H9 (cell line): Measurements from ENCODE around the gene TNNT2. TPM values are rescaled to one million over a fixed set of nuclear protein-coding genes. Genes with fewer than 3 reads are reported as not detected.

Experiments
- DNase-seq: peaks from one replicate; pipeline ENCODE4 v3.0.0-alpha.2; 2017
- H2AFZ ChIP-seq: one replicate; pipeline ENCODE4 v1.6.1; 2013; ENCODE audit warnings: mild to moderate bottlenecking, low read length, control low read depth, moderate library complexity
- H2AK5ac ChIP-seq: 2 replicates; pipeline ENCODE4 v1.6.1; 2013; ENCODE audit warnings: low read length, control low read depth, mixed read lengths; ENCODE audit not compliant: insufficient read length
- H2BK120ac ChIP-seq: one replicate; pipeline ENCODE4 v1.6.1; 2013; ENCODE audit warnings: low read depth, mild to moderate bottlenecking, low read length, control low read depth, inconsistent platforms; ENCODE audit not compliant: poor library complexity, severe bottlenecking
- H2BK12ac ChIP-seq: 2 replicates; pipeline ENCODE4 v1.6.1; 2013; ENCODE audit warnings: low read length, control low read depth, mixed read lengths, low read depth; ENCODE audit not compliant: insufficient read length
- H2BK15ac ChIP-seq: 2 replicates; pipeline ENCODE4 v1.6.1; 2013; ENCODE audit warnings: low read depth, low read length, control low read depth
- H2BK20ac ChIP-seq: one replicate; pipeline ENCODE4 v1.6.1; 2013; ENCODE audit warnings: low read depth, mild to moderate bottlenecking, low read length, control low read depth, inconsistent platforms; ENCODE audit not compliant: poor library complexity, severe bottlenecking
- H2BK5ac ChIP-seq: 2 replicates; pipeline ENCODE4 v1.6.1; 2013; ENCODE audit warnings: low read length, control low read depth, mixed read lengths; ENCODE audit not compliant: insufficient read length
- H3K14ac ChIP-seq: 2 replicates; pipeline ENCODE4 v1.6.1; 2013; ENCODE audit warnings: low read length, control low read depth; ENCODE audit not compliant: insufficient read depth
- H3K18ac ChIP-seq: 2 replicates; pipeline ENCODE4 v1.6.1; 2013; ENCODE audit warnings: low read depth, mild to moderate bottlenecking, mixed read lengths, low read length, control low read depth; ENCODE audit not compliant: insufficient read length
- H3K23ac ChIP-seq: 2 replicates; pipeline ENCODE4 v1.6.1; 2013; ENCODE audit warnings: low read length, control low read depth, mixed read lengths, low read depth; ENCODE audit not compliant: insufficient read length
- H3K23me2 ChIP-seq: 2 replicates; pipeline ENCODE4 v1.6.1; 2013; ENCODE audit warnings: low read depth, mild to moderate bottlenecking, mixed read lengths, low read length, control low read depth; ENCODE audit not compliant: insufficient read length, poor library complexity, severe bottlenecking
- H3K27ac ChIP-seq: 2 replicates; pipeline ENCODE4 v1.5.1; 2013; ENCODE audit warnings: low read length, control low read depth, mixed read lengths, low read depth; ENCODE audit not compliant: insufficient read length
- H3K27me3 ChIP-seq: 2 replicates; pipeline ENCODE4 v1.6.1; 2013; ENCODE audit warnings: low read length, control low read depth, inconsistent platforms; ENCODE audit not compliant: insufficient read depth
- H3K4ac ChIP-seq: 2 replicates; pipeline ENCODE4 v1.6.1; 2013; ENCODE audit warnings: low read depth, mild to moderate bottlenecking, control low read depth, inconsistent platforms, low read length, moderate library complexity
- H3K4me1 ChIP-seq: 2 replicates; pipeline ENCODE4 v1.6.1; 2013; ENCODE audit warnings: low read length, control low read depth, inconsistent platforms; ENCODE audit not compliant: insufficient read depth
- H3K4me2 ChIP-seq: 2 replicates; pipeline ENCODE4 v1.6.1; 2013; ENCODE audit warnings: low read length, control low read depth, mixed read lengths; ENCODE audit not compliant: insufficient read length, insufficient read depth
- H3K56ac ChIP-seq: 2 replicates; pipeline ENCODE4 v1.6.1; 2013; ENCODE audit warnings: low read depth, mild to moderate bottlenecking, mixed read lengths, low read length, control low read depth; ENCODE audit not compliant: insufficient read length
- H3K79me1 ChIP-seq: 2 replicates; pipeline ENCODE4 v1.6.1; 2013; ENCODE audit warnings: low read depth, mild to moderate bottlenecking, moderate library complexity, low read length, control low read depth, inconsistent platforms; ENCODE audit not compliant: insufficient read depth, poor library complexity, severe bottlenecking
- H3K79me2 ChIP-seq: 2 replicates; pipeline ENCODE4 v1.6.1; 2013; ENCODE audit warnings: low read length, control low read depth, inconsistent platforms; ENCODE audit not compliant: insufficient read depth
- H3K9ac ChIP-seq: 2 replicates; pipeline ENCODE4 v1.6.1; 2013; ENCODE audit warnings: low read length, control low read depth, mixed read lengths; ENCODE audit not compliant: insufficient read length; ENCODE audit errors: extremely low read depth
- H3K9me3 ChIP-seq: one replicate; pipeline ENCODE4 v1.6.1; 2013; ENCODE audit warnings: low read depth, low read length, inconsistent platforms; ENCODE audit not compliant: control insufficient read depth
- H3T11ph ChIP-seq: one replicate; pipeline ENCODE4 v1.6.1; 2013; ENCODE audit warnings: mild to moderate bottlenecking, low read length, control low read depth, inconsistent platforms
- H4K20me1 ChIP-seq: one replicate; pipeline ENCODE4 v1.6.1; 2013; ENCODE audit not compliant: control insufficient read depth, insufficient read length, insufficient read depth
- H4K5ac ChIP-seq: 2 replicates; pipeline ENCODE4 v1.6.1; 2013; ENCODE audit warnings: low read depth, mild to moderate bottlenecking, mixed read lengths, low read length, control low read depth; ENCODE audit not compliant: insufficient read length
- H4K8ac ChIP-seq: replicated peaks from 2 replicates; pipeline ENCODE4 v1.6.1; 2013; ENCODE audit warnings: low read length, control low read depth, mixed read lengths, low read depth; ENCODE audit not compliant: insufficient read length
- H4K91ac ChIP-seq: 2 replicates; pipeline ENCODE4 v1.6.1; 2013; ENCODE audit warnings: low read depth, mild to moderate bottlenecking, moderate library complexity, mixed read lengths, low read length, control low read depth; ENCODE audit not compliant: insufficient read length
- H3K27ac Mint-ChIP-seq, 3 experiments: 2 replicates in 2 of 3; 3 replicates in 1 of 3; pipeline ENCODE4 v1.8.0; 2020 to 2021; ENCODE audit warnings: mixed read lengths in 3 of 3, mild to moderate bottlenecking in 1 of 3, moderate library complexity in 1 of 3
- H3K27me3 Mint-ChIP-seq: 2 replicates; pipeline ENCODE4 v1.8.0; 2021; ENCODE audit warnings: low read depth, mild to moderate bottlenecking, moderate library complexity, mixed read lengths
- H3K36me3 Mint-ChIP-seq, 3 experiments: 2 replicates in 2 of 3; 3 replicates in 1 of 3; pipeline ENCODE4 v1.8.0; 2020 to 2021; ENCODE audit warnings: low read depth in 3 of 3, mixed read lengths in 3 of 3; ENCODE audit not compliant: insufficient read depth in 1 of 3
- H3K4me1 Mint-ChIP-seq, 2 experiments: 2 replicates each; pipeline ENCODE4 v1.8.0; 2020; ENCODE audit warnings: mixed read lengths in 2 of 2
- H3K4me3 Mint-ChIP-seq, 2 experiments: 2 replicates in 1 of 2; 3 replicates in 1 of 2; pipeline ENCODE4 v1.8.0; 2020 to 2021; ENCODE audit warnings: mild to moderate bottlenecking in 2 of 2, mixed read lengths in 2 of 2, moderate library complexity in 1 of 2
- H3K9me3 Mint-ChIP-seq, 2 experiments: 2 replicates in 1 of 2; 3 replicates in 1 of 2; pipeline ENCODE4 v1.8.0; 2020; ENCODE audit warnings: mild to moderate bottlenecking in 2 of 2, mixed read lengths in 2 of 2, moderate library complexity in 1 of 2
- WGBS: extraction: QIAGEN DNeasy Blood & Tissue Kit; methylation state at CpG from one replicate; pipeline ENCODE4 v1.1.7; 2013; ENCODE audit warnings: missing lambda C conversion rate, low lambda C conversion rate, mixed read lengths; ENCODE audit not compliant: insufficient read length; ENCODE audit errors: extremely low coverage; 5-methylcytosine and 5-hydroxymethylcytosine counted together
- total RNA-seq: library from RNA; stranded (reverse); gene quantifications from 2 replicates; pipeline ENCODE4 v1.2.1, GENCODE V29; 2021
- TF ChIP-seq, protein P1 (sequence below): fragments of 200-600 bp; sonication (generic); conservative IDR thresholded peaks from 3 replicates; pipeline ENCODE4 v1.8.0; 2021; ENCODE audit warnings: antibody characterized with exemption, mild to moderate bottlenecking

The TNNT2 gene
- total RNA-seq, 1 experiment from 2014 or later = 8.6 TPM

DNA sequence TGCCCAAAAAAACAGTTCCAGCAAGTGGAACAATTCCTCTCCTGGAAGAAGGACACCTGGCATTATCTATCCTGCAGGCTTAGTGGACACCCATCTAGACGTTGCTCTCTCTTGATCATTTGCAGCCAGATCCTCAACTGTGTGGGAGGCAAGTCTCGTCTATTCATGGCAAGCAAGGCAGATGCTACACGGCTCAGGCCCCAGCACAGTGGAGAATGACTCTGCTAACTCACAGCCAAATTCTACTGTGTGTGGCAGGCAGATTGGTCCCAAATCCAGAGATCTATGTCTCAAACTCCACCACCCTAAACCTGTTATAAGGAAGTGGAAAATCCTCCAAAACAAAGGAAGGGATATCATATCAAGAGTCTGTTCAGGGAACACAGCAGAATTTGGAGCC, 7.0 kb downstream of the TNNT2 start:
- DNase-seq = no peak

More for the DNA sequence above, 7.0 kb downstream of the TNNT2 start:
- Histone ChIP-seq H2BK15ac (no peak overlapping the region), H3K79me2 (no peaks in the 10 kb centered on the region), H3K79me1 (no peaks in the 10 kb centered on the region), H2BK12ac (no peak overlapping the region), H3K56ac (no peak overlapping the region), H3K27ac (no peak overlapping the region), H3K23me2 (no peaks in the 10 kb centered on the region), H3K4ac (no peak overlapping the region), H4K8ac (no peak overlapping the region), H4K20me1 (no peaks in the 10 kb centered on the region), H3K4me1 (peaks cover 13% of the 10 kb centered on the region; the same call in 1 of the 2 replicates), H3T11ph (no peak overlapping the region), H2BK20ac (no peak overlapping the region), H3K9me3 (no peaks in the 10 kb centered on the region), H3K18ac (no peak overlapping the region), H3K9ac (no peak overlapping the region), H3K14ac (no peak overlapping the region), H2AK5ac (no peak overlapping the region), H3K23ac (no peak overlapping the region), H3K4me2 (no peak overlapping the region), H2AFZ (no peak overlapping the region), H2BK120ac (no peak overlapping the region), H3K27me3 (no peaks in the 10 kb centered on the region; the same call in 1 of the 2 replicates), H4K91ac (no peak overlapping the region), H4K5ac (no peak overlapping the region), H2BK5ac (no peak overlapping the region)
- Mint-ChIP-seq H3K9me3 (no peaks in the 10 kb centered on the region), H3K36me3 (no peaks in the 10 kb centered on the region), H3K4me1 (peaks cover 40 to 41% of the 10 kb centered on the region in 2 experiments), H3K4me3 (no peak overlapping the region), H3K27ac (no peak overlapping the region), H3K27me3 (peaks cover 19% of the 10 kb centered on the region)
- WGBS = no CpG with 5 or more reads among the region's 3 CpGs
- TF ChIP-seq, protein P1, sequence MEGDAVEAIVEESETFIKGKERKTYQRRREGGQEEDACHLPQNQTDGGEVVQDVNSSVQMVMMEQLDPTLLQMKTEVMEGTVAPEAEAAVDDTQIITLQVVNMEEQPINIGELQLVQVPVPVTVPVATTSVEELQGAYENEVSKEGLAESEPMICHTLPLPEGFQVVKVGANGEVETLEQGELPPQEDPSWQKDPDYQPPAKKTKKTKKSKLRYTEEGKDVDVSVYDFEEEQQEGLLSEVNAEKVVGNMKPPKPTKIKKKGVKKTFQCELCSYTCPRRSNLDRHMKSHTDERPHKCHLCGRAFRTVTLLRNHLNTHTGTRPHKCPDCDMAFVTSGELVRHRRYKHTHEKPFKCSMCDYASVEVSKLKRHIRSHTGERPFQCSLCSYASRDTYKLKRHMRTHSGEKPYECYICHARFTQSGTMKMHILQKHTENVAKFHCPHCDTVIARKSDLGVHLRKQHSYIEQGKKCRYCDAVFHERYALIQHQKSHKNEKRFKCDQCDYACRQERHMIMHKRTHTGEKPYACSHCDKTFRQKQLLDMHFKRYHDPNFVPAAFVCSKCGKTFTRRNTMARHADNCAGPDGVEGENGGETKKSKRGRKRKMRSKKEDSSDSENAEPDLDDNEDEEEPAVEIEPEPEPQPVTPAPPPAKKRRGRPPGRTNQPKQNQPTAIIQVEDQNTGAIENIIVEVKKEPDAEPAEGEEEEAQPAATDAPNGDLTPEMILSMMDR = no peak
